IMR-90 (cell line): Measurements from ENCODE around the gene PCDHGA3. TPM values are rescaled to one million over a fixed set of nuclear protein-coding genes. Genes with fewer than 3 reads are reported as not detected.

Source experiments
- ATAC-seq: fragments of 200-7000 bp; cut with Tn5 transposase; 2 replicates; pipeline ENCODE4 v1.9.1; 2020; ENCODE audit warnings: low read depth, mild to moderate bottlenecking, moderate library complexity
- BruUV-seq: library from RNA; stranded (reverse); fragments of 400-500 nt; replicated peaks from 2 replicates; lab custom pipeline; 2021; lab: Mats Ljungman, UMichigan
- CTCF ChIA-PET: fragments of 300-600 bp; formaldehyde crosslinking; extraction: SDS; loops from one replicate; lab custom pipeline; 2021; ENCODE audit warnings: antibody characterized with exemption; lab: Yijun Ruan, JAX
- POLR2A ChIA-PET: fragments of 300-600 bp; sonication (Branson Sonifier 250); formaldehyde crosslinking; loops from one replicate; lab custom pipeline; 2022; ENCODE audit warnings: antibody characterized with exemption; ENCODE audit not compliant: unreplicated experiment; lab: Charles Lee
- DNase-seq: peaks from one replicate; pipeline ENCODE4 v3.0.0; 2013
- H2AFZ ChIP-seq: replicated peaks from 2 replicates; pipeline ENCODE3; 2013; ENCODE audit warnings: low read length, mild to moderate bottlenecking; ENCODE audit not compliant: poor library complexity
- H2AK5ac ChIP-seq: 2 replicates; pipeline ENCODE4 v1.6.1; 2013; ENCODE audit warnings: low read depth, low read length, inconsistent platforms
- H2AK9ac ChIP-seq: replicated peaks from 2 replicates; pipeline ENCODE3; 2013; ENCODE audit warnings: mild to moderate bottlenecking, low read depth, low read length, moderate library complexity; ENCODE audit not compliant: poor library complexity
- H2BK120ac ChIP-seq: 2 replicates; pipeline ENCODE4 v1.6.1; 2013; ENCODE audit warnings: low read depth, low read length, inconsistent platforms
- H2BK15ac ChIP-seq: 3 replicates; pipeline ENCODE4 v1.6.1; 2013; ENCODE audit warnings: low read depth, low read length, inconsistent platforms
- H2BK20ac ChIP-seq: 2 replicates; pipeline ENCODE4 v1.6.1; 2013; ENCODE audit warnings: low read depth, mild to moderate bottlenecking, inconsistent platforms, low read length, moderate library complexity
- H2BK5ac ChIP-seq: 2 replicates; pipeline ENCODE4 v1.6.1; 2013; ENCODE audit warnings: mild to moderate bottlenecking, low read depth, low read length, inconsistent platforms; ENCODE audit not compliant: poor library complexity, severe bottlenecking
- H3K14ac ChIP-seq: replicated peaks from 2 replicates; pipeline ENCODE4 v1.6.1; 2013; ENCODE audit warnings: low read depth, low read length, inconsistent platforms
- H3K18ac ChIP-seq: 2 replicates; pipeline ENCODE4 v1.6.1; 2013; ENCODE audit warnings: low read depth, low read length, control low read depth
- H3K23ac ChIP-seq: 2 replicates; pipeline ENCODE4 v1.6.1; 2013; ENCODE audit warnings: low read depth, low read length, inconsistent platforms
- H3K27ac ChIP-seq: 2 replicates; pipeline ENCODE4 v1.5.1; 2013; ENCODE audit warnings: mild to moderate bottlenecking, control low read depth, low read length; ENCODE audit not compliant: insufficient read depth
- H3K27me3 ChIP-seq: 2 replicates; pipeline ENCODE4 v1.6.1; 2013; ENCODE audit warnings: low read length; ENCODE audit not compliant: control insufficient read depth, insufficient read depth
- H3K36me3 ChIP-seq: 2 replicates; pipeline ENCODE4 v1.6.1; 2013; ENCODE audit warnings: low read length, mixed read lengths; ENCODE audit not compliant: control insufficient read depth, insufficient read depth
- H3K4ac ChIP-seq: 2 replicates; pipeline ENCODE4 v1.6.1; 2013; ENCODE audit warnings: low read depth, low read length, inconsistent platforms
- H3K4me1 ChIP-seq: 2 replicates; pipeline ENCODE4 v1.6.1; 2013; ENCODE audit warnings: low read length, mixed read lengths; ENCODE audit not compliant: control insufficient read depth, insufficient read depth
- H3K4me2 ChIP-seq: 2 replicates; pipeline ENCODE4 v1.6.1; 2013; ENCODE audit warnings: low read depth, mild to moderate bottlenecking, control low read depth, low read length, moderate library complexity
- H3K4me3 ChIP-seq: 2 replicates; pipeline ENCODE4 v1.5.1; 2013; ENCODE audit warnings: low read depth, mild to moderate bottlenecking, control low read depth, low read length, moderate library complexity; ENCODE audit not compliant: insufficient read depth
- H3K56ac ChIP-seq: 2 replicates; pipeline ENCODE4 v1.6.1; 2013; ENCODE audit warnings: low read length, inconsistent platforms; ENCODE audit not compliant: insufficient read depth; ENCODE audit errors: extremely low read depth
- H3K79me1 ChIP-seq, 2 experiments: 2 replicates each; pipeline ENCODE4 v1.6.1; 2013; ENCODE audit warnings: low read length in 2 of 2, inconsistent platforms in 1 of 2, low read depth in 1 of 2
- H3K9ac ChIP-seq: 2 replicates; pipeline ENCODE4 v1.6.1; 2013; ENCODE audit warnings: low read depth, low read length, control low read depth
- H3K9me1 ChIP-seq: 2 replicates; pipeline ENCODE4 v1.6.1; 2013; ENCODE audit warnings: low read length, inconsistent platforms; ENCODE audit not compliant: insufficient read depth
- H3K9me3 ChIP-seq: 2 replicates; pipeline ENCODE4 v1.6.1; 2013; ENCODE audit warnings: low read length; ENCODE audit not compliant: control insufficient read depth, insufficient read depth
- H4K20me1 ChIP-seq: 2 replicates; pipeline ENCODE4 v1.6.1; 2013; ENCODE audit warnings: low read length, inconsistent platforms; ENCODE audit not compliant: insufficient read depth
- H4K5ac ChIP-seq: 2 replicates; pipeline ENCODE4 v1.6.1; 2013; ENCODE audit warnings: mild to moderate bottlenecking, low read depth, low read length, control low read depth
- H4K8ac ChIP-seq, 2 experiments: 2 replicates each; pipeline ENCODE4 v1.6.1; 2013; ENCODE audit warnings: low read depth in 2 of 2, low read length in 2 of 2, control low read depth in 1 of 2, inconsistent platforms in 1 of 2
- H4K91ac ChIP-seq: 2 replicates; pipeline ENCODE4 v1.6.1; 2013; ENCODE audit warnings: low read depth, low read length, inconsistent platforms; ENCODE audit not compliant: insufficient read depth
- CEBPB ChIP-seq: IDR thresholded peaks from 2 replicates; pipeline ENCODE4 v1.6.1; 2012; ENCODE audit warnings: low read depth, low read length, improper control_type of control experiment
- CHD1 ChIP-seq: IDR thresholded peaks from 2 replicates; pipeline ENCODE4 v1.6.1; 2012; ENCODE audit warnings: low read depth, low read length, improper control_type of control experiment
- CTCF ChIP-seq: conservative IDR thresholded peaks from 2 replicates; pipeline ENCODE4 v1.5.1; 2012; ENCODE audit warnings: mild to moderate bottlenecking, low read depth, low read length, improper control_type of control experiment
- MAZ ChIP-seq: IDR thresholded peaks from 2 replicates; pipeline ENCODE4 v1.6.1; 2012; ENCODE audit warnings: low read depth, mild to moderate bottlenecking, low read length, improper control_type of control experiment, moderate library complexity, borderline replicate concordance
- NFE2L2 ChIP-seq: fragments of 150-350 bp; IDR thresholded peaks from 2 replicates; pipeline ENCODE4 v1.6.1; 2016; ENCODE audit warnings: low read depth, mild to moderate bottlenecking, low read length
- POLR2A ChIP-seq: IDR thresholded peaks from 2 replicates; pipeline ENCODE4 v1.6.1; 2012; ENCODE audit warnings: mild to moderate bottlenecking, low read depth, low read length
- RAD21 ChIP-seq: IDR thresholded peaks from 2 replicates; pipeline ENCODE4 v1.6.1; 2012; ENCODE audit warnings: low read length, improper control_type of control experiment
- RCOR1 ChIP-seq: IDR thresholded peaks from 2 replicates; pipeline ENCODE4 v1.6.1; 2012; ENCODE audit warnings: mild to moderate bottlenecking, low read length, improper control_type of control experiment; ENCODE audit not compliant: insufficient replicate concordance
- WGBS, 2 experiments: methylation state at CpG; one replicate each; pipeline versions ENCODE4 v1.1.5 to v1.1.7; 2013; ENCODE audit warnings: missing lambda C conversion rate in 2 of 2; ENCODE audit not compliant: insufficient read length in 1 of 2; ENCODE audit errors: extremely low coverage in 2 of 2; 5-methylcytosine and 5-hydroxymethylcytosine counted together
- dilution Hi-C: fragments of 300-500 bp; cut with HindIII; formaldehyde crosslinking; loops from one replicate; pipeline ENCODE4 v1.14.3; 2018; ENCODE audit warnings: low sequenced_read_pairs; ENCODE audit not compliant: unreplicated experiment
- in situ Hi-C: fragments of 300-500 bp; cut with MboI; formaldehyde crosslinking; loops from 3 replicates; pipeline ENCODE4 v1.14.3; 2019; ENCODE audit warnings: low sequenced_read_pairs, inconsistent platforms, mixed read lengths
- intact Hi-C: fragments of 100-400 bp; cut with micrococcal nuclease; formaldehyde crosslinking; loops from 2 replicates; pipeline ENCODE4 v1.10.0; 2022
- polyA plus RNA-seq, 3 experiments: library from polyadenylated mRNA; depleted of rRNA; stranded (reverse); fragments of >200 nt; gene quantifications; 2 replicates each; pipeline ENCODE4 v1.2.3, GENCODE V29; 2012; ENCODE audit warnings: low replicate concordance in 1 of 3
- total RNA-seq: library from RNA; depleted of rRNA; stranded (reverse); fragments of >200 nt; gene quantifications from 2 replicates; pipeline ENCODE4 v1.2.3, GENCODE V29; 2012

PCDHGA3 gene
- total and polyA plus RNA-seq, 2 of the 4 experiments (the other 2 are of a cell fraction), result 1.4 to 1.6 TPM

GRCh38 chr5:141392429-141393198, 49.0 kb downstream of the PCDHGA3 start, which contains the start of gene PCDHGA8:
TSS of gene PCDHGA8 (plus strand) at chr5:141392633. CDS start at chr5:141392814, 181 bp downstream.
- ChIA-PET POLR2A (no interaction called here), CTCF (no interaction called here)
- Histone ChIP-seq H2AFZ (peak within 1 kb of the TSS; percentile 67), H3K18ac (no peak within 1 kb of the TSS), H2BK120ac (no peak within 1 kb of the TSS), H3K4me2 (no peak within 1 kb of the TSS; the same call in 1 of the 2 replicates), H3K9ac (no peak within 1 kb of the TSS), H2BK5ac (no peak within 1 kb of the TSS), H3K27me3 (no peaks in the 10 kb centered on the region), H4K91ac (no peak within 1 kb of the TSS), H3K23ac (no peak within 1 kb of the TSS), H4K20me1 (no peaks in the 10 kb centered on the region), H4K5ac (no peak within 1 kb of the TSS), H3K79me1 (peaks cover 7% of the 10 kb centered on the region in 2 experiments; a peak in 3 of 4 replicates), H3K9me3 (peaks cover 51% of the 10 kb centered on the region), H2AK9ac (peak within 1 kb of the TSS; percentile 28), H2BK15ac (no peak within 1 kb of the TSS), H3K36me3 (peaks cover 24% of the 10 kb centered on the region), H3K56ac (no peak within 1 kb of the TSS), H2BK20ac (no peak within 1 kb of the TSS), H3K4me1 (peaks cover 1% of the 10 kb centered on the region; the same call in 1 of the 2 replicates), H3K14ac (no peak within 1 kb of the TSS), H3K4me3 (no peak within 1 kb of the TSS; the same call in 1 of the 2 replicates), H3K4ac (no peak within 1 kb of the TSS), H4K8ac (no peak within 1 kb of the TSS), H3K27ac (no peak within 1 kb of the TSS), H2AK5ac (no peak within 1 kb of the TSS), H3K9me1 (no peaks in the 10 kb centered on the region)
- in situ Hi-C loops (no loop called here), dilution Hi-C loops (no loop called here), intact Hi-C loops (no loop called here)
- ATAC-seq, result no peak
- TF ChIP-seq POLR2A (no peak), MAZ (no peak), RAD21 (peak; percentile 30; the same call in 1 of the 2 replicates), NFE2L2 (no peak), CHD1 (no peak), CEBPB (no peak), CTCF (peak; percentile 40), RCOR1 (no peak)
- no TSS peak for BruUV-seq
- peak; percentile 49 for DNase-seq
- 33% methylated on average over 9 of the region's 38 CpGs; no CpG with 5 or more reads in 1 of the 2 experiments for WGBS, 2 experiments
